Measurements from ENCODE around the gene FILIP1. TPM values are rescaled to one million over a fixed set of nuclear protein-coding genes. Genes with fewer than 3 reads are reported as not detected.
"Not testable (repeated sequence)": the region's sequence is repeated elsewhere in the genome, so short reads cannot be mapped to it uniquely, and the experiment has no call there.

FILIP1 gene
- total and polyA plus RNA-seq, 2 donors, result 25.5 to 43.7 TPM

GRCh38 chr6:75415804-75416203, 77.8 kb downstream of the FILIP1 start:
- H3K27ac ChIP-seq (ENCODE audit: low read depth), result no peak overlapping the region
- no peak overlapping the region for H3K4me3 ChIP-seq (ENCODE audit: low read depth, low read length)
- no peaks in the 10 kb centered on the region for H3K4me1 ChIP-seq (ENCODE audit: insufficient read depth)
- H3K36me3 ChIP-seq (ENCODE audit: insufficient read depth), result no peaks in the 10 kb centered on the region
- 84% methylated on average over 1 of the region's 1 CpG for WGBS
- DNase-seq (ENCODE audit: extremely low spot score), result no peak

GRCh38 chr6:75414445-75415021, 79.1 kb downstream of the FILIP1 start:
- no peaks in the 10 kb centered on the region for H3K4me1 ChIP-seq (ENCODE audit: insufficient read depth)
- H3K27ac ChIP-seq (ENCODE audit: low read depth), result no peak overlapping the region
- DNase-seq (ENCODE audit: extremely low spot score), result no peak
- 54% methylated on average over 4 of the region's 4 CpGs for WGBS
- no peaks in the 10 kb centered on the region for H3K36me3 ChIP-seq (ENCODE audit: insufficient read depth)
- H3K4me3 ChIP-seq (ENCODE audit: low read depth, low read length), result no peak overlapping the region

- no peak for DNase-seq (ENCODE audit: extremely low spot score)
- H3K4me3 ChIP-seq (ENCODE audit: low read depth, low read length), result no peak overlapping the region
- 29% methylated on average over 3 of the region's 3 CpGs for WGBS
- H3K36me3 ChIP-seq (ENCODE audit: insufficient read depth), result no peaks in the 10 kb centered on the region
- no peaks in the 10 kb centered on the region for H3K4me1 ChIP-seq (ENCODE audit: insufficient read depth)
- H3K27ac ChIP-seq (ENCODE audit: low read depth), result no peak overlapping the region
Observed at GRCh38 chr6:75412969-75413662, 80.5 kb downstream of the FILIP1 start.

DNA sequence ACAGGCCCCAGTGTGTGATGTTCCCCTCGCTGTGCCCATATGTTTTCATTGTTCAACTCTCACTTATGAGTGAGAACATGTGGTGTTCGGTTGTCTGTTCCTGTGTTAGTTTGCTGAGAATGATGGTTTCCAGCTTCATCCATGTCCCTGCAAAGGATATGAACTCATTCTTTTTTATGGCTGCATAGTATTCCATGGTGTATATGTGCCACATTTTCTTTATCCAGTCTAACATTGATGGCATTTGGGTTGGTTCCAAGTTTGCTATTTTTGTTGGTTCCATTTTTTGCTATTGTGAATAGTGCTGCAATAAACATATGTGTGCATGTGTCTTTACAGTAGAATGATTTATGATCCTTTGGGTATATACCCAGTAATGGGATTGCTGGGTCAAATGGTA, 83.0 kb downstream of the FILIP1 start:
- not testable (repeated sequence) for H3K27ac ChIP-seq (ENCODE audit: low read depth); DNase-seq (ENCODE audit: extremely low spot score); H3K4me3 ChIP-seq (ENCODE audit: low read depth, low read length); H3K4me1 ChIP-seq (ENCODE audit: insufficient read depth); H3K36me3 ChIP-seq (ENCODE audit: insufficient read depth)
- 97% methylated on average over 2 of the region's 2 CpGs for WGBS

- Histone ChIP-seq H3K36me3 (ENCODE audit: insufficient read depth) (no peaks in the 10 kb centered on the region), H3K4me3 (ENCODE audit: low read depth, low read length) (no peak overlapping the region), H3K4me1 (ENCODE audit: insufficient read depth) (no peaks in the 10 kb centered on the region), H3K27ac (ENCODE audit: low read depth) (no peak overlapping the region)
- no peak for DNase-seq (ENCODE audit: extremely low spot score)
Observed at GRCh38 chr6:75409928-75410327, 83.7 kb downstream of the FILIP1 start.

GRCh38 chr6:75409286-75409685, 84.3 kb downstream of the FILIP1 start:
- DNase-seq (ENCODE audit: extremely low spot score), result no peak
- Histone ChIP-seq H3K36me3 (ENCODE audit: insufficient read depth) (no peaks in the 10 kb centered on the region), H3K4me1 (ENCODE audit: insufficient read depth) (no peaks in the 10 kb centered on the region), H3K27ac (ENCODE audit: low read depth) (no peak overlapping the region), H3K4me3 (ENCODE audit: low read depth, low read length) (no peak overlapping the region)
- WGBS, result 39% methylated on average over 3 of the region's 3 CpGs

GRCh38 chr6:75403563-75404080, 90.0 kb downstream of the FILIP1 start:
- no peaks in the 10 kb centered on the region for H3K36me3 ChIP-seq (ENCODE audit: insufficient read depth)
- 39% methylated on average over 3 of the region's 3 CpGs for WGBS
- no peaks in the 10 kb centered on the region for H3K4me1 ChIP-seq (ENCODE audit: insufficient read depth)
- H3K4me3 ChIP-seq (ENCODE audit: low read depth, low read length), result no peak overlapping the region
- H3K27ac ChIP-seq (ENCODE audit: low read depth), result no peak overlapping the region
- DNase-seq (ENCODE audit: extremely low spot score), result no peak

- Histone ChIP-seq H3K36me3 (ENCODE audit: insufficient read depth) (no peaks in the 10 kb centered on the region), H3K4me1 (ENCODE audit: insufficient read depth) (no peaks in the 10 kb centered on the region), H3K27ac (ENCODE audit: low read depth) (no peak overlapping the region), H3K4me3 (ENCODE audit: low read depth, low read length) (no peak overlapping the region)
- 48% methylated on average over 3 of the region's 3 CpGs for WGBS
- DNase-seq (ENCODE audit: extremely low spot score), result no peak
Observed at GRCh38 chr6:75402296-75402695, 91.3 kb downstream of the FILIP1 start.

GRCh38 chr6:75397656-75398465, 95.7 kb downstream of the FILIP1 start:
- Histone ChIP-seq H3K27ac (ENCODE audit: low read depth) (no peak overlapping the region), H3K36me3 (ENCODE audit: insufficient read depth) (no peaks in the 10 kb centered on the region), H3K4me1 (ENCODE audit: insufficient read depth) (no peaks in the 10 kb centered on the region), H3K4me3 (ENCODE audit: low read depth, low read length) (no peak overlapping the region)
- WGBS, result 47% methylated on average over 4 of the region's 4 CpGs
- no peak for DNase-seq (ENCODE audit: extremely low spot score)

GRCh38 chr6:75397171-75397570, 96.4 kb downstream of the FILIP1 start:
- H3K4me1 ChIP-seq (ENCODE audit: insufficient read depth), result no peaks in the 10 kb centered on the region
- H3K4me3 ChIP-seq (ENCODE audit: low read depth, low read length), result no peak overlapping the region
- no peaks in the 10 kb centered on the region for H3K36me3 ChIP-seq (ENCODE audit: insufficient read depth)
- no peak overlapping the region for H3K27ac ChIP-seq (ENCODE audit: low read depth)
- no peak for DNase-seq (ENCODE audit: extremely low spot score)

DNA sequence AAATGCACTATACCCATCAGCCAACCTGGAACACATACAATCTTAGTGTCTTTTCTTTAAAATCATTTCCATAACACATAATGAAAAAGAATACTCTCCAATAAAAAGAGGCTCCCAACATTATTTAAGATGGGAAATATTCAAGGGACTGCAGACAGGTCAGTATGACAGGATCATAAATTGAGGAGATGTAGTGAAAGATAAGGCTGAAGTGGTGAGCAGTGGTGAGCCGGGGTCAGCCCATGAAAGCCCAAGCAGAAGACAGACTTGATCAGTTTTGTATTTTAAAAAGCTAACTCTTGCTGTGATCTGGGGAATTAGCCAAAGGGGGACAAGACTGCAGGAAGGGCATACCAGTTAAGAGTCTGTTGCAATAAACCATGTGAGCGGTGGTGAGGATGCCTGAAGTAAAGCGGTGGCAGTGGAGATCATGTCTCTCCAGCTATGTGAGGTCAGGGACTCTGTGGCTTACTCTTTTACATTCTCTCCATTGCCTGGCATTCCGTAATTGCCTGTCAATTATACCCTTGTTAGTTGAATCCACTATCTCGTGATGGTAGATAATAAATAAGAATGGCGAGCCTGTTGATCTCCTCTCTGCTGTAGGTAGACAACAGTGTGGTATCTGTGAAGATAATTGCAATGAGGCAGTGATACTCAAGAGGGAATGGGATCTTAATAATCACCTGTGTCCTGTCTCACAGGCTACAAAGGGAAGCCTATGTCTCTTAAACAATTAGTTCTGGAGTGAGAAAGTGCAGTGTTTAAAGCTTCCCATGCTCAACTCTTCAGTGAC, 97.4 kb downstream of the FILIP1 start:
- no peaks in the 10 kb centered on the region for H3K4me1 ChIP-seq (ENCODE audit: insufficient read depth)
- 81% methylated on average over 6 of the region's 6 CpGs for WGBS
- H3K27ac ChIP-seq (ENCODE audit: low read depth), result no peak overlapping the region
- no peaks in the 10 kb centered on the region for H3K36me3 ChIP-seq (ENCODE audit: insufficient read depth)
- H3K4me3 ChIP-seq (ENCODE audit: low read depth, low read length), result no peak overlapping the region
- DNase-seq (ENCODE audit: extremely low spot score), result no peak

GRCh38 chr6:75393806-75394205, 99.8 kb downstream of the FILIP1 start:
- no peaks in the 10 kb centered on the region for H3K36me3 ChIP-seq (ENCODE audit: insufficient read depth)
- no peaks in the 10 kb centered on the region for H3K4me1 ChIP-seq (ENCODE audit: insufficient read depth)
- no peak for DNase-seq (ENCODE audit: extremely low spot score)
- no peak overlapping the region for H3K4me3 ChIP-seq (ENCODE audit: low read depth, low read length)
- H3K27ac ChIP-seq (ENCODE audit: low read depth), result no peak overlapping the region

DNA sequence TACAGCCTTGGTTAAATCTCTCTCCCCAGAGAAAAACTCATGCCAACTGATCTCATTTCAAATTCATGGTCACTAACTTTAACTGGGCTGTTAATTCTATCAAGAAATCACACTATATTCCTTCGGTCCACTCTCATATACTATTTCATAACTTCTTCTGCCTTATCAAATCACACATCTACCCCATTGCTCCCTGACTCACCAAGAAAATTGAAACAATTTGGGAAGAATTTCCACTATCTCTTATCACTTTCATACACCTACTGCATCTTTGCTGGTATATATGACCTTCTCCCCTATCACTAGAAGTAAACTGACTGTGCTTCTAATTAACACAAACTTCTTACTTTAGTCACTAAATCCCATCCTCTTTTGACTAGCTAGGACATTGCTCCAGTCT, 102.3 kb downstream of the FILIP1 start:
- Histone ChIP-seq H3K27ac (ENCODE audit: low read depth) (no peak overlapping the region), H3K36me3 (ENCODE audit: insufficient read depth) (no peaks in the 10 kb centered on the region), H3K4me1 (ENCODE audit: insufficient read depth) (no peaks in the 10 kb centered on the region), H3K4me3 (ENCODE audit: low read depth, low read length) (no peak overlapping the region)
- no peak for DNase-seq (ENCODE audit: extremely low spot score)
- 88% methylated on average over 1 of the region's 1 CpG for WGBS

All from urinary bladder (tissue), 4 donors.